ENCODE measurements around the gene IKZF2.

The IKZF2 gene

GRCh38 chr2:212949786-212950185 lies 201.6 kb downstream of the IKZF2 start:
- H3K4me3 Mint-ChIP-seq = no peak overlapping the region
- no peaks in the 10 kb centered on the region for H3K4me1 Mint-ChIP-seq
- no peak overlapping the region for H3K27ac Mint-ChIP-seq
- no peaks in the 10 kb centered on the region for H3K36me3 Mint-ChIP-seq (ENCODE audit: low read depth)
- TF ChIP-seq, protein P1, sequence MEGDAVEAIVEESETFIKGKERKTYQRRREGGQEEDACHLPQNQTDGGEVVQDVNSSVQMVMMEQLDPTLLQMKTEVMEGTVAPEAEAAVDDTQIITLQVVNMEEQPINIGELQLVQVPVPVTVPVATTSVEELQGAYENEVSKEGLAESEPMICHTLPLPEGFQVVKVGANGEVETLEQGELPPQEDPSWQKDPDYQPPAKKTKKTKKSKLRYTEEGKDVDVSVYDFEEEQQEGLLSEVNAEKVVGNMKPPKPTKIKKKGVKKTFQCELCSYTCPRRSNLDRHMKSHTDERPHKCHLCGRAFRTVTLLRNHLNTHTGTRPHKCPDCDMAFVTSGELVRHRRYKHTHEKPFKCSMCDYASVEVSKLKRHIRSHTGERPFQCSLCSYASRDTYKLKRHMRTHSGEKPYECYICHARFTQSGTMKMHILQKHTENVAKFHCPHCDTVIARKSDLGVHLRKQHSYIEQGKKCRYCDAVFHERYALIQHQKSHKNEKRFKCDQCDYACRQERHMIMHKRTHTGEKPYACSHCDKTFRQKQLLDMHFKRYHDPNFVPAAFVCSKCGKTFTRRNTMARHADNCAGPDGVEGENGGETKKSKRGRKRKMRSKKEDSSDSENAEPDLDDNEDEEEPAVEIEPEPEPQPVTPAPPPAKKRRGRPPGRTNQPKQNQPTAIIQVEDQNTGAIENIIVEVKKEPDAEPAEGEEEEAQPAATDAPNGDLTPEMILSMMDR (IDR thresholded peaks at IDR 0.05; ENCODE audit: unreplicated experiment in 3 of 3) = no peak
- no peaks in the 10 kb centered on the region for H3K9me3 Mint-ChIP-seq
- H3K27me3 Mint-ChIP-seq (ENCODE audit: low read depth) = peaks cover 3% of the 10 kb centered on the region

All from nephron (organoid).